ENCODE data around the gene METTL16.

- TF ChIP-seq CTCF (IDR thresholded peaks at IDR 0.05) (no peak), POLR2A (IDR thresholded peaks at IDR 0.05) (no peak)
Observed at GRCh38 chr17:2532146-2532720, 20.5 kb upstream of the METTL16 start.

Measured in uterus (tissue), 2 donors.